OCI-LY1 (cell line): Measurements from ENCODE around the gene CDC34.

ENCODE experiments used
- CTCF ChIP-seq: fragments of 200-600 bp; sonication (generic), shearing (Covaris generic); IDR thresholded peaks from 2 replicates; pipeline ENCODE4 v1.5.1; 2017; ENCODE audit warnings: mild to moderate bottlenecking, antibody characterized with exemption, low read length, moderate library complexity, mixed read lengths
- EZH2 ChIP-seq: fragments of 200-600 bp; sonication (generic), shearing (Covaris generic); IDR thresholded peaks from 2 replicates; pipeline ENCODE4 v1.8.0; 2017; ENCODE audit warnings: borderline replicate concordance, mixed run types, mild to moderate bottlenecking, antibody characterized with exemption, low read length, moderate library complexity, mixed read lengths

- TF ChIP-seq EZH2 (no peak), CTCF (no peak)
Observed at GRCh38 chr19:585551-586110, 54.1 kb downstream of the CDC34 start.
